ENCODE data around the gene ADGRB3. TPM values are rescaled to one million over a fixed set of nuclear protein-coding genes. Genes with fewer than 3 reads are reported as not detected.
"Not testable (repeated sequence)": the region's sequence is repeated elsewhere in the genome, so short reads cannot be mapped to it uniquely, and the experiment has no call there.

ADGRB3 gene
- total RNA-seq, 2 experiments from 2014 or later = not detected

GRCh38 chr6:68774843-68775242, 139.8 kb downstream of the ADGRB3 start:
- CTCF ChIA-PET = no interaction called here
- POLR2A ChIA-PET = no interaction called here

- POLR2A ChIA-PET = no interaction called here
- CTCF ChIA-PET = no interaction called here
These were observed 141.3 kb downstream of the ADGRB3 start for GRCh38 chr6:68776354-68776753.

- CTCF ChIA-PET = no interaction called here
- POLR2A ChIA-PET = no interaction called here
These were observed 142.9 kb downstream of the ADGRB3 start for GRCh38 chr6:68777956-68778355.

- CTCF ChIA-PET = no interaction called here
- POLR2A ChIA-PET = no interaction called here
These were observed 143.4 kb downstream of the ADGRB3 start for GRCh38 chr6:68778356-68779020.

GRCh38 chr6:68779366-68779765, 144.3 kb downstream of the ADGRB3 start:
- ChIA-PET CTCF (no interaction called here), POLR2A (no interaction called here)

GRCh38 chr6:68790128-68790527, 155.0 kb downstream of the ADGRB3 start:
- POLR2A ChIA-PET, CTCF ChIA-PET: not testable (repeated sequence)

- CTCF ChIA-PET, POLR2A ChIA-PET: not testable (repeated sequence)
These were observed 179.9 kb downstream of the ADGRB3 start for GRCh38 chr6:68814976-68815375.

GRCh38 chr6:68826501-68826900, 191.4 kb downstream of the ADGRB3 start:
- CTCF ChIA-PET = no interaction called here
- POLR2A ChIA-PET = no interaction called here

- ChIA-PET POLR2A (no interaction called here), CTCF (no interaction called here)
These were observed 199.5 kb downstream of the ADGRB3 start for GRCh38 chr6:68834551-68834950.

- POLR2A ChIA-PET = no interaction called here
These were observed 203.5 kb downstream of the ADGRB3 start for GRCh38 chr6:68838571-68838970.

GRCh38 chr6:68852791-68853190, 217.7 kb downstream of the ADGRB3 start:
- ChIA-PET CTCF (no interaction called here), POLR2A (no interaction called here)

More at GRCh38 chr6:68838571-68838970, 203.5 kb downstream of the ADGRB3 start:
- CTCF ChIA-PET = no interaction called here

- ChIA-PET CTCF (no interaction called here), POLR2A (no interaction called here)
These were observed 224.2 kb downstream of the ADGRB3 start for GRCh38 chr6:68859233-68859632.

- POLR2A ChIA-PET = no interaction called here
These were observed 233.6 kb downstream of the ADGRB3 start for GRCh38 chr6:68868646-68869045.

GRCh38 chr6:68873236-68873635, 238.2 kb downstream of the ADGRB3 start:
- ChIA-PET POLR2A (no interaction called here), CTCF (no interaction called here)

More at GRCh38 chr6:68868646-68869045, 233.6 kb downstream of the ADGRB3 start:
- CTCF ChIA-PET = no interaction called here

GRCh38 chr6:68874747-68875146, 239.7 kb downstream of the ADGRB3 start:
- POLR2A ChIA-PET = no interaction called here
- CTCF ChIA-PET = interaction anchor here (0.5 kb wide), 1 partner anchor 199 kb away, joined by 3 read pairs; no protein-coding TSS in a partner anchor

GRCh38 chr6:68875403-68875802, 240.3 kb downstream of the ADGRB3 start:
- ChIA-PET CTCF (no interaction called here), POLR2A (no interaction called here)

GRCh38 chr6:68876792-68877493, 241.9 kb downstream of the ADGRB3 start:
- ChIA-PET CTCF (no interaction called here), POLR2A (no interaction called here)

- CTCF ChIA-PET = no interaction called here
- POLR2A ChIA-PET = no interaction called here
These were observed 245.2 kb downstream of the ADGRB3 start for GRCh38 chr6:68880050-68880813.

- POLR2A ChIA-PET, CTCF ChIA-PET: not testable (repeated sequence)
These were observed 248.2 kb downstream of the ADGRB3 start for GRCh38 chr6:68883325-68883724.

- POLR2A ChIA-PET = no interaction called here
These were observed 256.3 kb downstream of the ADGRB3 start for GRCh38 chr6:68891419-68891818.

GRCh38 chr6:68892452-68892851, 257.4 kb downstream of the ADGRB3 start:
- CTCF ChIA-PET = no interaction called here

More at GRCh38 chr6:68891419-68891818, 256.3 kb downstream of the ADGRB3 start:
- CTCF ChIA-PET = no interaction called here

More at GRCh38 chr6:68892452-68892851, 257.4 kb downstream of the ADGRB3 start:
- POLR2A ChIA-PET = no interaction called here

Measured in activated CD8-positive, alpha-beta memory T cell treated with anti-CD3 and anti-CD28 coated beads for 36 hours (primary cell).